OCI-LY1 (cell line): ENCODE measurements around the gene TASP1.

ENCODE experiments used
- H2AFZ ChIP-seq: fragments of 200-600 bp; sonication (generic), shearing (Covaris generic); 2 replicates; pipeline ENCODE4 v1.6.0; 2014; ENCODE audit warnings: antibody characterized with exemption, mild to moderate bottlenecking, low read length
- H3F3A ChIP-seq: fragments of 200-600 bp; sonication (generic), shearing (Covaris generic); 2 replicates; pipeline ENCODE4 v1.6.0; 2014; ENCODE audit warnings: mild to moderate bottlenecking, antibody characterized with exemption, low read length, moderate library complexity; ENCODE audit not compliant: insufficient read depth
- H3K27ac ChIP-seq: fragments of 200-600 bp; sonication (generic); 2 replicates; pipeline ENCODE4 v1.5.1; 2014; ENCODE audit warnings: low read length, mixed run types, mild to moderate bottlenecking, low read depth; ENCODE audit not compliant: poor library complexity, severe bottlenecking
- H3K27me3 ChIP-seq: fragments of 200-600 bp; sonication (generic); 2 replicates; pipeline ENCODE4 v1.6.0; 2014; ENCODE audit warnings: antibody characterized with exemption, mild to moderate bottlenecking, low read length, moderate library complexity; ENCODE audit not compliant: insufficient read depth
- H3K36me3 ChIP-seq: fragments of 200-600 bp; sonication (generic); 2 replicates; pipeline ENCODE4 v1.6.1; 2014; ENCODE audit warnings: mild to moderate bottlenecking, antibody characterized with exemption, low read length, moderate library complexity, mixed read lengths; ENCODE audit not compliant: insufficient read depth
- H3K4me1 ChIP-seq: fragments of 200-600 bp; sonication (generic); 2 replicates; pipeline ENCODE4 v1.5.1; 2014; ENCODE audit warnings: mild to moderate bottlenecking, low read length, moderate library complexity; ENCODE audit not compliant: insufficient read depth, severe bottlenecking
- H3K4me2 ChIP-seq: fragments of 200-600 bp; sonication (generic), shearing (Covaris generic); 2 replicates; pipeline ENCODE4 v1.6.1; 2014; ENCODE audit warnings: low read length
- H3K4me3 ChIP-seq: fragments of 200-600 bp; sonication (generic); 2 replicates; pipeline ENCODE4 v1.5.1; 2014; ENCODE audit warnings: low read length, low read depth, mild to moderate bottlenecking, mixed read lengths; ENCODE audit not compliant: poor library complexity, severe bottlenecking
- H3K79me2 ChIP-seq: fragments of 200-600 bp; shearing (Covaris generic); 2 replicates; pipeline ENCODE4 v1.6.1; 2016; ENCODE audit warnings: mixed run types, low read length, mixed read lengths; ENCODE audit not compliant: insufficient read depth
- H3K9ac ChIP-seq: fragments of 200-600 bp; sonication (generic), shearing (Covaris generic); 2 replicates; pipeline ENCODE4 v1.6.1; 2014; ENCODE audit warnings: mild to moderate bottlenecking, low read length, mixed read lengths
- H3K9me2 ChIP-seq: fragments of 200-600 bp; sonication (generic), shearing (Covaris generic); 2 replicates; pipeline ENCODE4 v1.6.1; 2014; ENCODE audit warnings: low read depth, mild to moderate bottlenecking, low read length, mixed read lengths
- H3K9me3 ChIP-seq: fragments of 200-600 bp; shearing (Covaris generic); 2 replicates; pipeline ENCODE4 v1.6.1; 2014; ENCODE audit warnings: low read length, mixed read lengths
- H4K20me1 ChIP-seq: fragments of 200-600 bp; sonication (generic), shearing (Covaris generic); 2 replicates; pipeline ENCODE4 v1.6.0; 2016; ENCODE audit warnings: mild to moderate bottlenecking, low read length; ENCODE audit not compliant: insufficient read depth
- CTCF ChIP-seq: fragments of 200-600 bp; sonication (generic), shearing (Covaris generic); IDR thresholded peaks from 2 replicates; pipeline ENCODE4 v1.5.1; 2017; ENCODE audit warnings: mild to moderate bottlenecking, antibody characterized with exemption, low read length, moderate library complexity, mixed read lengths
- EZH2 ChIP-seq: fragments of 200-600 bp; sonication (generic), shearing (Covaris generic); IDR thresholded peaks from 2 replicates; pipeline ENCODE4 v1.8.0; 2017; ENCODE audit warnings: borderline replicate concordance, mixed run types, mild to moderate bottlenecking, antibody characterized with exemption, low read length, moderate library complexity, mixed read lengths

The TASP1 gene

DNA sequence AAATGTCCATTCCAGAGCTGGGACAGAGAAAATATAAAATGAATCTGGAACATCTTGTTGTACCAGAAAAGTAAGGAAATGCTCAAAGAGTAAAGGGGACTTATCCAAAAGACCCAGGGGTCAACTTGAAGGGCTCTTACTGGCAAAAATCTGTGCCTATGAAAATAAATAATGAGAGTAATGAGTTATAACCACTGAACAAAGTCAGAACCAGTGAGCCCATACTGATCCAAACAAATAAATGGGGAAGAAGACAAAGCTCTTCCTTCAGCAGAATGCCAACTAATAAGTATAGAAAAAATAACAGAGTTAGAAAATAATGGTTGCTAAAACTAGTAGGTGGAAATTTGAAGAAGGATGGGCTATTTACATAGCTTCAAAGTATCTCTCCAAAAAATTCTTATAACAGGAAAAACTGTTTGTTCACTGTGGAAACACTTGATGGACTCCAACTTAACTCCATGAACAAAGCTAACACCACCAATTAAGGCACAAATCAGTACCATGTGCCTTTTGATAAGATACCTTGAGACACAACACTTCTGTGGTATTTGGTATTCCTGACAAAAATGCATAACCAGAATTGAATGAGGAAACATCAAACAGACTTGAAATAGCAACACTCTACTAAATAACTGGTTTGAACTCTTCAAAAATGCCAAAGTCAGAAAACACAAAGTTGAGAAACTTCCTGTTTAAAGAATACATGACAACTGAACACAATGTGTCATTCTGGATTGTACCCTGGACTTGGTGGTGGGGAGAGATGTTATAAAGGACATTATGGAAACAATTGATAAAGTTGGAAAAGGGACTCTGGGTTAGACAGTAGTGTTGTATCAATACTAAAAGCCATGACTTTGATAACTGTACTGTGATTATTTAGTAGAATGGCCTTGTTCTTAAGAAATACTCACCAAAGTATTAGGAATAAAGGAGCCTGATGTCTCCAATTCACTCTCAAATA is 220.2 kb downstream of the TASP1 start:
- Histone ChIP-seq H3F3A (no peaks in the 10 kb centered on the region), H3K79me2 (no peaks in the 10 kb centered on the region), H3K36me3 (no peaks in the 10 kb centered on the region), H3K4me3 (no peak overlapping the region), H3K4me2 (no peak overlapping the region), H2AFZ (no peak overlapping the region), H4K20me1 (no peaks in the 10 kb centered on the region), H3K27me3 (no peaks in the 10 kb centered on the region), H3K9me2 (no peaks in the 10 kb centered on the region), H3K9me3 (no peaks in the 10 kb centered on the region), H3K4me1 (no peaks in the 10 kb centered on the region), H3K9ac (no peak overlapping the region), H3K27ac (no peak overlapping the region)
- TF ChIP-seq EZH2 (no peak), CTCF (no peak)

GRCh38 chr20:13416531-13416930 is 222.2 kb downstream of the TASP1 start:
- H3K4me2 ChIP-seq = no peak overlapping the region
- H3K27ac ChIP-seq = no peak overlapping the region
- H3K79me2 ChIP-seq = no peaks in the 10 kb centered on the region
- H4K20me1 ChIP-seq = no peaks in the 10 kb centered on the region
- no peak overlapping the region for H3K9ac ChIP-seq
- H3K9me3 ChIP-seq = no peaks in the 10 kb centered on the region
- no peaks in the 10 kb centered on the region for H3F3A ChIP-seq
- TF ChIP-seq CTCF (no peak), EZH2 (no peak)
- H3K9me2 ChIP-seq = no peaks in the 10 kb centered on the region
- H3K4me3 ChIP-seq = no peak overlapping the region
- H3K36me3 ChIP-seq = no peaks in the 10 kb centered on the region
- no peak overlapping the region for H2AFZ ChIP-seq
- no peaks in the 10 kb centered on the region for H3K4me1 ChIP-seq
- no peaks in the 10 kb centered on the region for H3K27me3 ChIP-seq

- Histone ChIP-seq H3K4me3 (no peak overlapping the region), H3K9ac (no peak overlapping the region), H3K79me2 (no peaks in the 10 kb centered on the region), H3F3A (no peaks in the 10 kb centered on the region), H3K27me3 (no peaks in the 10 kb centered on the region), H3K27ac (no peak overlapping the region), H3K4me2 (no peak overlapping the region), H3K4me1 (no peaks in the 10 kb centered on the region), H2AFZ (no peak overlapping the region), H3K36me3 (no peaks in the 10 kb centered on the region), H3K9me3 (no peaks in the 10 kb centered on the region), H4K20me1 (no peaks in the 10 kb centered on the region), H3K9me2 (no peaks in the 10 kb centered on the region)
- TF ChIP-seq EZH2 = no peak
- TF ChIP-seq CTCF = no peak
Measured at GRCh38 chr20:13412806-13413445, 225.8 kb downstream of the TASP1 start.
